HG02981 (cell line): ENCODE data around the gene IL12B.
A peak's percentile ranks its signal among the peaks of the same experiment; 100 is the strongest.
"Not testable (repeated sequence)": the region's sequence is repeated elsewhere in the genome, so short reads cannot be mapped to it uniquely, and the experiment has no call there.

Experiments used
- ATAC-seq: cut with Tn5 transposase; IDR thresholded peaks from one replicate; pipeline ENCODE4 v1.9.1; 2021; ENCODE audit warnings: mild to moderate bottlenecking, moderate library complexity; ENCODE audit not compliant: unreplicated experiment

The IL12B gene

GRCh38 chr5:159330131-159330800, at the start of gene IL12B:
Gene IL12B (minus strand): TSS chr5:159330487. CDS start chr5:159326782, 3,705 bp downstream.
- no peak for ATAC-seq

GRCh38 chr5:159377653-159378052, 47.4 kb upstream of the IL12B start:
- ATAC-seq: no peak

- not testable (repeated sequence) for ATAC-seq
These were observed 37.6 kb upstream of the IL12B start for GRCh38 chr5:159367866-159368265.

GRCh38 chr5:159366776-159367175, 36.5 kb upstream of the IL12B start:
- ATAC-seq: not testable (repeated sequence)

- ATAC-seq: no peak
These were observed 31.9 kb upstream of the IL12B start for GRCh38 chr5:159362220-159362619.

GRCh38 chr5:159359871-159360270, 29.6 kb upstream of the IL12B start:
- ATAC-seq: not testable (repeated sequence)

- no peak for ATAC-seq
These were observed 29.1 kb upstream of the IL12B start for GRCh38 chr5:159359408-159359807.

- ATAC-seq: no peak
These were observed 23.5 kb upstream of the IL12B start for GRCh38 chr5:159353661-159354252.

- not testable (repeated sequence) for ATAC-seq
These were observed 20.4 kb upstream of the IL12B start for GRCh38 chr5:159350644-159351043.

- peak; percentile 65 for ATAC-seq
These were observed 19.9 kb upstream of the IL12B start for GRCh38 chr5:159350216-159350615.

- no peak for ATAC-seq
These were observed 15.6 kb upstream of the IL12B start for GRCh38 chr5:159345861-159346260.

- no peak for ATAC-seq
These were observed 15.0 kb upstream of the IL12B start for GRCh38 chr5:159345336-159345735.

- ATAC-seq: no peak
These were observed 13.2 kb upstream of the IL12B start for GRCh38 chr5:159343295-159344094.

GRCh38 chr5:159342840-159343239, 12.6 kb upstream of the IL12B start:
- ATAC-seq: no peak

GRCh38 chr5:159341906-159342310, 11.6 kb upstream of the IL12B start:
- no peak for ATAC-seq

- no peak for ATAC-seq
These were observed 10.9 kb upstream of the IL12B start for GRCh38 chr5:159341145-159341544.

GRCh38 chr5:159340511-159340910, 10.2 kb upstream of the IL12B start:
- no peak for ATAC-seq

GRCh38 chr5:159339460-159339859, 9.2 kb upstream of the IL12B start:
- ATAC-seq: no peak

- no peak for ATAC-seq
These were observed 7.8 kb upstream of the IL12B start for GRCh38 chr5:159338118-159338517.

- no peak for ATAC-seq
These were observed 7.0 kb upstream of the IL12B start for GRCh38 chr5:159337016-159337955.

- ATAC-seq: no peak
These were observed 6.3 kb upstream of the IL12B start for GRCh38 chr5:159336586-159336985.
